GM12878 (cell line): ENCODE results near the gene PGRMC1. TPM values are rescaled to one million over a fixed set of nuclear protein-coding genes. Genes with fewer than 3 reads are reported as not detected.

Experiments
- ATAC-seq: fragments of 200-7000 bp; cut with Tn5 transposase; 3 replicates; pipeline ENCODE4 v1.9.1; 2020; ENCODE audit warnings: mild to moderate bottlenecking, moderate library complexity
- BruUV-seq: library from RNA; stranded (reverse); fragments of 400-500 nt; replicated peaks from 2 replicates; lab custom pipeline; 2021; lab: Mats Ljungman, UMichigan
- CTCF ChIA-PET: fragments of 300-600 bp; sonication (Branson Sonifier 250); formaldehyde crosslinking; extraction: SDS; loops from one replicate; lab custom pipeline; 2021; ENCODE audit warnings: inconsistent platforms; lab: Yijun Ruan, JAX
- POLR2A ChIA-PET: fragments of 350-600 bp; formaldehyde crosslinking; extraction: SDS; loops from one replicate; lab custom pipeline; 2021; ENCODE audit warnings: inconsistent platforms; lab: Charles Lee
- RAD21 ChIA-PET: fragments of 300-600 bp; sonication (Branson Sonifier 250); formaldehyde crosslinking; loops from one replicate; lab custom pipeline; 2023; ENCODE audit warnings: antibody characterized with exemption; ENCODE audit not compliant: unreplicated experiment; lab: Charles Lee
- SMC1A ChIA-PET: fragments of 300-600 bp; sonication (Branson Sonifier 250); formaldehyde crosslinking; loops from one replicate; lab custom pipeline; 2023; ENCODE audit not compliant: unreplicated experiment, uncharacterized antibody; lab: Charles Lee
- DNase-seq: peaks from one replicate; pipeline ENCODE4 v3.0.0-alpha.2; 2011; ENCODE audit warnings: low read depth, low spot score
- FAIRE-seq: peaks from 3 replicates; lab custom pipeline; 2011; peaks lifted over from hg19 to GRCh38; lab: Jason Lieb, UNC
- H2AFZ ChIP-seq: 2 replicates; pipeline ENCODE4 v1.6.0; 2011; ENCODE audit warnings: low read depth, low read length, control low read depth; ENCODE audit not compliant: control insufficient read depth
- H3K27ac ChIP-seq: 2 replicates; pipeline ENCODE4 v1.5.1; 2011; ENCODE audit warnings: control low read depth; ENCODE audit not compliant: control insufficient read depth, insufficient read depth
- H3K27me3 ChIP-seq, 2 experiments: replicated peaks in 1 of 2; 2 replicates each; pipeline versions ENCODE4 v1.6.0 to v1.6.1; 2011; ENCODE audit warnings: low read length in 1 of 2; ENCODE audit not compliant: control insufficient read depth in 2 of 2, insufficient read depth in 2 of 2
- H3K36me3 ChIP-seq, 2 experiments: 2 replicates each; pipeline ENCODE4 v1.5.1; 2011; ENCODE audit warnings: low read length in 1 of 2; ENCODE audit not compliant: control insufficient read depth in 2 of 2, insufficient read depth in 2 of 2
- H3K4me1 ChIP-seq: 2 replicates; pipeline ENCODE4 v1.6.1; 2011; ENCODE audit warnings: mild to moderate bottlenecking, low read length, moderate library complexity, mixed read lengths; ENCODE audit not compliant: control insufficient read depth, insufficient read depth
- H3K4me2 ChIP-seq: 2 replicates; pipeline ENCODE4 v1.6.0; 2011; ENCODE audit warnings: control low read depth; ENCODE audit not compliant: control insufficient read depth, insufficient read depth
- H3K4me3 ChIP-seq: fragments of 200-600 bp; sonication (generic); 2 replicates; pipeline ENCODE4 v1.5.1; 2016
- H3K79me2 ChIP-seq: 2 replicates; pipeline ENCODE4 v1.6.0; 2011; ENCODE audit warnings: low read length; ENCODE audit not compliant: control insufficient read depth, insufficient read depth
- H3K9ac ChIP-seq: 2 replicates; pipeline ENCODE4 v1.8.0; 2011; ENCODE audit warnings: low read length, control low read depth, mixed read lengths; ENCODE audit not compliant: control insufficient read depth, insufficient read depth
- H3K9me3 ChIP-seq: replicated peaks from 3 replicates; pipeline ENCODE4 v1.5.1; 2011; ENCODE audit warnings: mild to moderate bottlenecking, low read length; ENCODE audit not compliant: control insufficient read depth, insufficient read depth
- H4K20me1 ChIP-seq: 2 replicates; pipeline ENCODE4 v1.6.0; 2011; ENCODE audit not compliant: control insufficient read depth, insufficient read depth
- ASH2L ChIP-seq: fragments of 300-600, 200-600 bp; sonication (generic); IDR thresholded peaks from 2 replicates; pipeline ENCODE4 v1.6.1; 2017; ENCODE audit warnings: low read depth, mild to moderate bottlenecking, borderline replicate concordance
- BCL3 ChIP-seq: IDR thresholded peaks from 2 replicates; pipeline ENCODE4 v1.6.1; 2011; ENCODE audit warnings: borderline replicate concordance, low read depth, mild to moderate bottlenecking, moderate library complexity, low read length; ENCODE audit not compliant: insufficient read depth, poor library complexity, severe bottlenecking
- CBFB ChIP-seq: IDR thresholded peaks from 2 replicates; pipeline ENCODE4 v1.6.1; 2016; ENCODE audit warnings: antibody characterized with exemption, low read depth
- CBX5 ChIP-seq: sonication (generic); IDR thresholded peaks from 2 replicates; pipeline ENCODE4 v1.6.1; 2016; ENCODE audit warnings: low read depth, moderate library complexity, mild to moderate bottlenecking, inconsistent platforms
- CEBPB ChIP-seq, 2 experiments: fragments of 150-350 bp in 1 of 2; IDR thresholded peaks; 2 replicates each; pipeline ENCODE4 v1.6.1; 2012 to 2014; ENCODE audit warnings: low read depth in 2 of 2, low read length in 2 of 2, borderline replicate concordance in 1 of 2, inconsistent platforms in 1 of 2
- CHD2 ChIP-seq: IDR thresholded peaks from 2 replicates; pipeline ENCODE4 v1.6.1; 2011; ENCODE audit warnings: low read depth, low read length, improper control_type of control experiment, borderline replicate concordance
- ETV6 ChIP-seq, 2 experiments: fragments of 450-650 bp in 1 of 2; IDR thresholded peaks in 1 of 2; conservative IDR thresholded peaks in 1 of 2; 2 replicates each; pipeline ENCODE4 v1.6.1; 2014; ENCODE audit warnings: antibody characterized with exemption in 1 of 2, borderline replicate concordance in 1 of 2, low read depth in 1 of 2, mild to moderate bottlenecking in 1 of 2, moderate library complexity in 1 of 2
- MYC ChIP-seq: IDR thresholded peaks from 2 replicates; pipeline ENCODE4 v1.6.1; 2011; ENCODE audit warnings: mild to moderate bottlenecking, low read length, moderate library complexity, inconsistent platforms; ENCODE audit not compliant: insufficient read depth, insufficient replicate concordance, insufficient read length, severe bottlenecking
- NBN ChIP-seq: fragments of 450-650 bp; IDR thresholded peaks from 2 replicates; pipeline ENCODE4 v1.6.1; 2016
- NFIC ChIP-seq: IDR thresholded peaks from 2 replicates; pipeline ENCODE4 v1.6.1; 2012; ENCODE audit warnings: low read depth, mild to moderate bottlenecking, inconsistent platforms, low read length, moderate library complexity
- PAX5 ChIP-seq: IDR thresholded peaks from 2 replicates; pipeline ENCODE4 v1.6.1; 2011; ENCODE audit warnings: low read depth, low read length, borderline replicate concordance
- PBX3 ChIP-seq: IDR thresholded peaks from 2 replicates; pipeline ENCODE4 v1.6.1; 2011; ENCODE audit warnings: mild to moderate bottlenecking, low read depth, low read length, moderate library complexity; ENCODE audit not compliant: insufficient replicate concordance
- RELB ChIP-seq: fragments of 450-650 bp; IDR thresholded peaks from 2 replicates; pipeline ENCODE4 v1.6.1; 2017; ENCODE audit warnings: low read depth, mild to moderate bottlenecking, moderate library complexity
- RUNX3 ChIP-seq: IDR thresholded peaks from 2 replicates; pipeline ENCODE4 v1.6.1; 2012; ENCODE audit warnings: low read length, inconsistent platforms
- SIN3A ChIP-seq: IDR thresholded peaks from 2 replicates; pipeline ENCODE4 v1.6.1; 2012; ENCODE audit warnings: low read depth, low read length, improper control_type of control experiment
- SMAD1 ChIP-seq: fragments of 450-650 bp; IDR thresholded peaks from 2 replicates; pipeline ENCODE4 v1.6.1; 2018; ENCODE audit warnings: mild to moderate bottlenecking, low read depth; ENCODE audit not compliant: partially characterized antibody
- ZSCAN29 ChIP-seq: fragments of 450-650 bp; IDR thresholded peaks from 2 replicates; pipeline ENCODE4 v1.6.1; 2017; ENCODE audit warnings: mild to moderate bottlenecking, moderate library complexity
- in situ Hi-C: fragments of 300-500 bp; cut with MboI; formaldehyde crosslinking; loops from 9 replicates; pipeline ENCODE4 v1.14.3; 2018; ENCODE audit warnings: mixed read lengths
- intact Hi-C: fragments of 100-400 bp; cut with micrococcal nuclease; formaldehyde crosslinking; loops from one replicate; pipeline ENCODE4 v1.14.2; 2022; ENCODE audit not compliant: unreplicated experiment
- polyA plus RNA-seq, 11 experiments: library from polyadenylated mRNA; depleted of rRNA in 4 of 11; unstranded in 6 of 11; stranded (reverse) in 5 of 11; fragments of >200 nt; fragmentation: Nextera tagmentation in 4 of 11; fragmentation: Illumina TruSeq in 1 of 11; extraction: Ambion mirVana in 4 of 11; extraction: Trizol in 1 of 11; gene quantifications; 1 replicate in 1 of 11; 2 replicates in 10 of 11; pipeline versions ENCODE4 v1.2.1 to v1.2.3, GENCODE V29; 2011 to 2016; ENCODE audit warnings: inconsistent platforms in 2 of 11, missing spikeins in 2 of 11, low read depth in 1 of 11
- total RNA-seq, 4 experiments: library from RNA; depleted of rRNA in 3 of 4; stranded (reverse); fragments of >200 nt in 3 of 4; fragmentation: Illumina TruSeq in 1 of 4; extraction: Trizol in 1 of 4; gene quantifications; 2 replicates each; pipeline versions ENCODE4 v1.2.1 to v1.2.3, GENCODE V29; 2013 to 2021

Gene PGRMC1
- total and polyA plus RNA-seq, 10 of the 15 experiments (the other 5 are each of a cell fraction or from before 2014, with no cell fraction given): 13.6 to 60.9 (median 43.3) TPM

- TF ChIP-seq ETV6 (conservative IDR thresholded peaks at IDR 0.05 in 1 of 2, IDR thresholded peaks at IDR 0.05 in 1 of 2; ENCODE audit: borderline replicate concordance in 1 of 2, low read depth in 1 of 2) (no peak), PBX3 (no peak)
Measured at GRCh38 chrX:119288890-119289393, 52.9 kb downstream of the PGRMC1 start (continued).

GRCh38 chrX:119290476-119290875 is 54.4 kb downstream of the PGRMC1 start:
- H2AFZ ChIP-seq: no peak overlapping the region
- no peak for TF ChIP-seq PAX5
- TF ChIP-seq RUNX3: no peak
- no peak for TF ChIP-seq SMAD1
- TF ChIP-seq RELB: no peak
- TF ChIP-seq SIN3A: no peak
- no peak for TF ChIP-seq CBX5
- TF ChIP-seq NFIC: no peak
- no peak for TF ChIP-seq ZSCAN29
- TF ChIP-seq BCL3: no peak
- TF ChIP-seq MYC: no peak
- TF ChIP-seq CEBPB (IDR thresholded peaks at IDR 0.05; ENCODE audit: borderline replicate concordance in 1 of 2, low read depth in 2 of 2, low read length in 2 of 2): no peak
- TF ChIP-seq ASH2L: no peak
- no peak for TF ChIP-seq ETV6 (conservative IDR thresholded peaks at IDR 0.05 in 1 of 2, IDR thresholded peaks at IDR 0.05 in 1 of 2; ENCODE audit: borderline replicate concordance in 1 of 2, low read depth in 1 of 2)
- no peak for TF ChIP-seq CHD2
- TF ChIP-seq CBFB: no peak
- TF ChIP-seq NBN: no peak
- TF ChIP-seq, all 136 proteins: peak for 0
- Histone ChIP-seq H3K9ac (no peak overlapping the region), H4K20me1 (no peaks in the 10 kb centered on the region), H3K4me3 (no peak overlapping the region), H3K27ac (no peak overlapping the region), H3K4me2 (no peak overlapping the region), H3K9me3 (no peaks in the 10 kb centered on the region), H3K79me2 (no peaks in the 10 kb centered on the region), H3K36me3 (no peaks in the 10 kb centered on the region), H3K27me3 (peaks cover 0 to 3% of the 10 kb centered on the region in 2 experiments; a peak in 1 of 4 replicates), H3K4me1 (no peaks in the 10 kb centered on the region)
- FAIRE-seq: no peak
- BruUV-seq: no TSS peak
- ChIA-PET CTCF (interaction anchor here (1.4 kb wide), 1 partner anchor 9 kb away, joined by 3 read pairs; no protein-coding TSS in a partner anchor), RAD21 (no interaction called here), SMC1A (no interaction called here), POLR2A (no interaction called here)
- intact Hi-C loops: no loop called here
- no peak for ATAC-seq
- DNase-seq: no peak
- in situ Hi-C loops: no loop called here
